Hepatocyte (in vitro differentiated cells): ENCODE results near the gene ARFGEF3.

ENCODE experiments used
- EZH2 ChIP-seq: fragments of 200-600 bp; sonication (generic); IDR thresholded peaks from 2 replicates; pipeline ENCODE4 v1.6.1; 2016; ENCODE audit warnings: antibody characterized with exemption, mild to moderate bottlenecking, borderline replicate concordance
- EZH2phosphoT487 ChIP-seq: fragments of 200-600 bp; sonication (generic); IDR thresholded peaks from one replicate; pipeline ENCODE4 v1.6.1; 2018; ENCODE audit warnings: antibody characterized with exemption, mild to moderate bottlenecking, low read depth, moderate library complexity; ENCODE audit not compliant: unreplicated experiment, severe bottlenecking

DNA sequence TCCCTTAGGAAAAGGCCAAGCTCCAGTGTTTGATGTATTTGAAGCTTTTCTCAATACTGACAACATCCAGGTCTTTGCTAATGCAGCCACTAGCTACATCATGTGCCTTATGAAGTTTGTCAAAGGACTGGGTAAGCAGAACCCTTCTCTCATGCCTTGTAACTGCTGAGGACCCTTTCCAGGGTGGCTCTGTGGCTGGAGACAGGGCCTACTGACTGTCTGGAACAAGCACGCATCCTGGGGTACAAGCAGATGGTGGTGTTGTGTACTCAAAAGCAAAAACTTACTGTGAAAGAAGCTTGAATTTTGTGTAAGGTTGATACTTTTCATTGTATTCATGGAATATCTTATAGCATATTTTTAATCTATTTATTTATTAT, 147.0 kb downstream of the ARFGEF3 start:
- TF ChIP-seq EZH2 (no peak), EZH2phosphoT487 (no peak)
